Stimulated activated CD4-positive, alpha-beta T cell treated with anti-CD3 and anti-CD28 coated beads, Interleukin-12 subunit alpha, Interleukin-12 subunit beta, amount 100 ng/mL, for 24 hours (primary cell): ENCODE measurements around the gene CNKSR1.

Experiments used
- DNase-seq, 2 experiments: peaks; one replicate each; pipeline ENCODE4 v3.0.0-alpha.2; 2020; ENCODE audit warnings: low read depth in 2 of 2

The CNKSR1 gene

DNA sequence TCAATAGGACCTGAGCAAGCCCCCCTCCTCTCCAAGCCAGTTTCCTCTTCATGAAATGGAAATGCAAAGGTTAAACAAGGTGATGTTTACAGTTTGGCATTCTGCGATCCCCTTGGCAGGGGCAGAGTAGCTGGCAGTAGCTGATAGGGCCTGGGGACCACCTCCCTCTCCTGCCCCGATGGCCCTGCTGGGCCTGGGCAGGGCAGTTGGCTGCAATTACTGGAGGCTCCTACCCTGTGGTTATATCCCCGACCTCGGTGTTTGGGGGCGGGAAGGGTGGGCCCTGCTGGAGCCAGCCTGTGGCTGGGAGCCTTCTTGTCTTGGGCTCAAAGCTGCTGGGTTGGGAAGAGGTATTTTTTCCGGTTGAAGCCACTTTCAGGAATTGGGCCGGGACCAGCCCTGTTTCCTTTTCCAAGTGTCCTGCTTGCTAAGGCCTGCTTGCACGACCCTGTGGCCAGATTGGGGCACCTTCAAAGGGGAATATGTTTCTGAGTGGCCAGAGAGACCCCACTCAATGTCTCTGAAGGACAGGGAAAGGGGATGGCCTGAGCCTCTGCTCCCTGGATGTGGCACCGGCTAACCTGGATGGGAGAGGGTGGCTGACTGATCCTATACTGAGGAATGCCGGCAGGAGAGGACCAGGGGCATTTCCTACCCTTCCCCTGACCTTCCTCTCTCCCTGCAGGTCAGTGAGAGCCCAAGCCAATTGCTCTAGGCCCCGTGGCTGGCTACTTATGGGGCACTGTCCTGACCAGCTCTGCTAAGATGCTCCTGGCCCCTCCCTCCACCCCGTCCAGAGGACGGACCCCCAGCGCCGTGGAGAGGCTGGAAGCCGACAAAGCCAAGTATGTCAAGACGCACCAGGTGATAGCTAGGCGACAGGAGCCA lies 16.5 kb upstream of the CNKSR1 start:
- no peak for DNase-seq

- peak in 1 of 2 experiments; percentile 19 for DNase-seq
Observed at GRCh38 chr1:26161415-26162219, 15.7 kb upstream of the CNKSR1 start.

DNA sequence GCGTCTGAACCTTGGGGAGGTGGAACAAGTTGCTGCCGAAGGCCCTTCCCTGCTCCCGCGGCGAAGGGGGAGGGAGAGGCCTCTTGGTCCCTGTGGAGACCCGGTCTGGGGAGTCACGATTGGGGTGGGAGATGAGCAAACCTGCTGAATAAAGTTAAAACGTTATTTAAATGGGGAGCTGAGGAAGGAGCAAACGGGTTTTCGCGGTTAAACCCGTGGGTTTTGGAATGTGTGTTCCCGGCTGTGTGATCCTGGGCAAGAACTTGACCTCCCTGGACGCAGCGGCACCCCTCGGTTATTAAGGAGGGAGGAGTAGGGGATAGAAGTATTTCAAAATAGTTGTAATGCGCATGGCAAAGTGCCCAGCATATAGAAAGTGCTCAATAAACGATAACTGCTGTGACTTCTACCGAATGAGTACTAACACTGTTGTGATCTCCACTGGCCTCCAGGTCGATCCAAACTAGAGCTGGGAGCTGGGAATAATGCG lies 15.0 kb upstream of the CNKSR1 start:
- DNase-seq: no peak

DNA sequence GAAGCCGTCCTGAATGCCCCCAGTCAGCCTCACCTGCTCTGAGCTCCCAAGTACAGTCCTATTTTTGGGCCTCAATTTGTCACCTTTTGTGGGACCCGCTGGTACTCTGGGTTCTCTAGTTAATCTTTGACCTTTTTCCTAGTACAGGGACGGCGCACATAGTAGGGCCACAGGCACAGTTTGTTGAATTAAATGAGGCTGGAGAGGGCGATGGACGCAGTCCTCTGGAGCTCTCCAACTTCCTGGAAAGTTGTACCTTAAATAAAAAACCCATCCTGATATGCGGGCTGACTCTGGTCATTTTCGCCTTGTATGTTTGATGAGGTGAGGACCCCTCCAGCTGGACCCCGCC lies 13.6 kb upstream of the CNKSR1 start:
- no peak for DNase-seq

DNA sequence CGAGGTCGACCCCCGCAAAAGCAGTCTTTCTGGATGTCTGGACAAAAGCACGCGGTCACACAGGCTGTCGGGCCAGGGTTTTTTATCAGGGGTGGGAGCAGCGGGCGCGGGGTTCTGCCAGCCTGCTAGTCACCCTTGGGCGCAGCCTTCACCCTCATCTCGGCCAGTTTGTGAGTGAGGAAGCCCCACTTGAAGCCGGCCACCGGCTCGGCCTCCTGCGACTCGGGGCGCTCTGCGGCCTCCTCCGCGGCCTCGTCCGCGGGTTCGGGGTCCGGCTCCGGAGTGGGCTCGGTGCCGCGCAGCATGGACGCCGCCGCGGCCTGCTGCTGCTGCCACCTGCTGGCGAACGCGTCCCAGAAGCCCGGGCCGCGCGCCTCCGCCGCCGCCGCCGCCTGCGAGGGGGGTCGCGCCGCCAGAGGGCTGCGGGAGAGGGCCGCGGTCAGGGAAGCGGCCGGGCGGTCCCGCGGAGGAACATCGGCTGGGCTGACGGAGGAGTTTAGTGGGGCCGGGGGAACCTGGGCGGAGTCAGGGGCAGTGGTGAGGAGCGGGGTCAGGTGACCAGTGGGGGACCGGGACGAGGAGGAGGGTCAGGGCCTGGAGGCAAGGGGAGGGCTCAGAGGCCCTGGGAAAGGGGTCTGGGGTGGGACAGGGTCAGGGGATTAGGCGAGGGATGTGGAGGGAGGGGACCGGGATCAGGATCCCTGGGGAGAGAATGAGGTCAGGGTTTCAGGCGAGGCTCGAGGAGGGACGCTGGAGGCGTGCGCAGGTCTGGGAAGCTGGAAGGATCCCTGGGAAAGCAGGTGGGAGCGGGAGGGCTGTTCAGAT lies 13.0 kb upstream of the CNKSR1 start:
- peak; percentile 20 to 37 for DNase-seq

- no peak for DNase-seq
Observed at GRCh38 chr1:26164861-26165842, 12.1 kb upstream of the CNKSR1 start.

DNA sequence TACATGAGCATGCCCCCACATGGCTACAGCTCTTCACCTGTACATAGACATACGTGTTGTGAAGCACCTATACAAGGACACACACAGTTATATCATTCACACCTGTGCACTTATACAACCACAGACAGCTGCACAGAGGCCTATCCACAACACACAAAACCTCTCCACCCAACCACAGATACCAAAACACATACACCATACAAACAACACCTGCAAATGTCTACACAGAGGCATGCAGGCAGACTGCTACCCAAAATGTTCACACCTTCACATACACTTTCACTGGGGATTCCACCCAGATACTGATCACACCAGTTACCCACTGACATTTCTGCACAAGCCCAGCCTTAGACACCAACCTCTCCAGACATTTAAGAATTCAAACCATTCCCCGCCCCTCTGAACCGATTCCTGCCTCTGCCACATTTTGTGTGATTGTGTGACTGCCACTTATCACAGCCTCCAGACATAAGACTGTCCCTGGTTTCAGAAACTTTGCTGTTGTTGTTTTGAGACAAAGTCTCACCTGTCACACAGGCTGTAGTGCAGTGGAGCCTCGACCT lies 10.5 kb upstream of the CNKSR1 start:
- no peak for DNase-seq

GRCh38 chr1:26168410-26169197 lies 8.7 kb upstream of the CNKSR1 start, which contains the start of gene C1orf232:
C1orf232 (minus strand) TSS chr1:26168963; CDS start chr1:26168499, 464 bp downstream.
- DNase-seq: no peak

DNA sequence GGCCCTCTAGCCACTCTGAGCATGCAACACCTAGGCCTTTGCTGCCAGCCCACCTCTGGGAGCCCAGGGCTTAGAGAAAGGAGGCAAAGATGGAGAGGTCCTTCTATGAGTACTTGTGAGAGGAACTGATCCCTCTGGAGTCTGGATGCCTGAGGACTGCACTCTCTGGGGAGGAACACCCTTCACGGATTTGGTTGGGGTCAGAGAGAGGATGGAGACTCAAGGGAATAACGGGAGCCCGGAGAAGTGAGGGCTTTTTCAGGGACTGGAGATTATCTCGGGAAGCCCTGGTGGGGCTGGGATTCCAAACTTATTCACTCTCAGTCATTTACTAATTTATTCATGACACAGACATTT lies 8.1 kb upstream of the CNKSR1 start:
- no peak for DNase-seq

DNA sequence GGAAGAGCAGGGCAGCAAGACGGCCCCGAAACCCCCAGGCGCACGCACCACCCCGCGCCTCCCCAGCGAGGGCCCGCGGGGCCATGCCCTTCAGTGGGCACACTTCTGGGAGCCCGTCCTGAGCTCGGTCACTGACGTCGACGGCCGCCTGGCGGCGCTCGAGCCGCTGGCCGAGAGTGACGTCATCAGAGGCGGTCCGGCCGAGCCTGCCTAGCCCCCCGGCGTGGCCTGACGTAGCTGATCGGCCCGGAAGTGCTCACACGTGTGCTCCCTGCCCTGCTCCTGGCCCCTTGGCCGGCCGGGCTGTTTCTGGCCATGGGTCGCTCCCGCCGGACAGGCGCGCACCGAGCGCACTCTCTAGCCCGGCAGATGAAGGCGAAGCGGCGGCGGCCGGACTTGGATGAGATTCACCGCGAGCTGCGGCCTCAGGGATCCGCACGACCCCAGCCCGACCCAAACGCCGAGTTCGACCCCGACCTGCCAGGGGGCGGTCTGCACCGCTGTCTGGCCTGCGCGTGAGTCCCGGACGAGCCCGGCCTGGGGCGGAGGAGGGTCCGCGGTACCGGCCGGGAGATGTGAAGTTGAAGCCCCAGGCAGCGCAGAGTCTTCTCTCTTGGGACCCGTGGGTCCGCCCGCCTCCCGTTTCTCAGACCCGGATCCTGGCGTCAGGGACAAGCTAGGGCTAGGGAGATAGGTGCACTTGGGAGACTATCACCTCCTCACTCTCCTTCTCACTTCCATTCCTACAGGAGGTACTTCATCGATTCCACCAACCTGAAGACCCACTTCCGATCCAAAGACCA lies 7.4 kb upstream of the CNKSR1 start, which contains the start of gene ZNF593:
Gene ZNF593, plus strand, starts transcription at position 240 of the 803 bp plus-strand sequence. Its CDS starts 76 bp downstream, at position 316.
- peak; percentile 80 to 88 for DNase-seq

GRCh38 chr1:26170472-26170821 lies 6.8 kb upstream of the CNKSR1 start:
- no peak for DNase-seq

DNA sequence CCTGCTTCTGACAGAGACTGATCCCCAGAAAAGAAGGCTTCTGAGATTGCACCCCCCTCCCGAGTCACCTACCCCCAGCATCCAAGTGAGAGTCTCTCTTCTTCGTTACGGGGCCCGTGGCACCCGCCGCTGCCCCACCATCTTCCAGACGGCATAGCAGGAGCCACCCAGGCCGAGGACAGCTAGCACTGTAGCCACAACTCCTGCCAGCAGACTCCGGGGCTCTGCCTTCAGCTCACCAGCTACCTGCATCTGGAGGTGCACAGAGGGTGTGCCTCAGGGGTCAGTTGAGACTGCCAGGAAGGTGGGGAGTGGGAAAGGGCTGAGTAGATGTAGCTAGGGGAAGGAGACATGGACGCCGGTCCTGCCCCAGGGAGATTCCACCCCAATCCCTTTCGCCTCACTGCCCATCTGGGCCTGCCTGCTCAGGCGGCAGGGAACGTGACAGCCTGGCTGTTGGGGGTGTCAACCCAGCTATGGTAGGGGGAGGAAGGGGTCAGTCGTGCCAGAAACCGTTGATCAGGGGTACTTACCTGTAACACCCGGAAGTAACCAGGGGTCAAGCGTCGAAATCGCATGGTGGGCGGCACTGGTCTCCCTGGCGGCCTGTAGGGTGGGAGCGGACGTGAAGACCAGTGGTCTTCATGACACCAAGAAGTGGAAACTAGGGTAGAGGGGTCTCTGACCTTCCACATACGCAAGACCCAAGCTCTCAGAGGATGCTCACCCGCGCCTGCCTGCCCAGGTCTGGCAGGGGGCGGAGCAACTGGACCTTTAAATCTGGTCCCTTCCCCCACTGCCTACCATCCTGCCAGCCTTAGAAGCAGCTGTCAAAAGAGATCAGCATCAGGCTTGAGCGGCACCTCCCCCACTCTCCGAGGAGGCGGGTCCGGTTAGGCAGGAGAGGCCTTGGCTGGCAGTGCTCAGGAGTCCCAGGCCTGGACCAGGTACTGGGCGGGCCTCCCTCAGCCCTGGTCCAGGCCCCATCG lies 5.9 kb upstream of the CNKSR1 start, which contains the start of gene ZNF593OS:
Gene ZNF593OS, minus strand, starts transcription at position 749 of the 989 bp plus-strand sequence. Its CDS starts 171 bp downstream, at position 578.
- no peak for DNase-seq

GRCh38 chr1:26175346-26175745 lies 1.9 kb upstream of the CNKSR1 start:
- DNase-seq: no peak

GRCh38 chr1:26180010-26180506 lies 2.8 kb downstream of the CNKSR1 start:
- no peak for DNase-seq

DNA sequence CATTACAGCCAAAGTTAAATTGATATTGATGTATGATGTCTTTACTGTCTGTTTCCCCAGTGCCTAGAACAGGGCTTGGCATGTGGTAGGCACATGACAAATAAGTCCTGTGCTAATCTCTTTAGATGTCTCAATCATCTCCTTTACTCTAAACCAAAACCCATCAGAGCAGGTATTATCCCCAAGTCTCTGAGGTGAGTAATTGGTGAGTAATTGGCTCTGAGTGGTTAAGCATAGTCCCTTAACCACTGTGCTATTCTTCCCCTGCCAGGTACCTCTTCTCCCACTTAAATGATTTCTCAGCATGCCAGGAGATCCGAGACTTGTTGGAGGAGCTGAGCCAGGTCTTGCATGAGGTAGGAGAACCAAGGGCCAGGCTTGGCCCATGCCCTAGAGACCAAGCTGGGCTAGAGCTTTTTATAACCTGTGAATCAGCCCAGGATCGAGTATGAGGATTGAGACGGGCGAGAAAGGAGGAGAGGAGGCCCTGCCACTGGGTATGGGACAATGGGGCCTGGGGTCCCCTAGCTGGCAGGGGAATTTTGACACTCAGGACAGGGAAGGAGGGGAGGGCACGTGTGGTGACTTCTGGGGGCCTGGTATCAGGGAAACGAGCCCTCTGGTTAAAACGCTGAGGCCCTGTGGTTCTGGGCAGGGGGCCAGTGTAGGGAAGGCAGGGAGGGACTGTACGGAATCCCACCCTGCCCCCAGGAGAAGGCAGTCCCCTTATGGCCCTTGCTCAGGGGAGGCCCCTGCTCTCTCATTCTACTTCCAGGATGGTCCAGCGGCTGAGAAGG lies 4.5 kb downstream of the CNKSR1 start:
- DNase-seq: no peak

- no peak for DNase-seq
Observed at GRCh38 chr1:26182383-26182696, 5.0 kb downstream of the CNKSR1 start.
